Mesenchymal stem cell (in vitro differentiated cells and primary cell): ENCODE results near the gene ASMT.
"Not testable (repeated sequence)": the region's sequence is repeated elsewhere in the genome, so short reads cannot be mapped to it uniquely, and the experiment has no call there.

Experiments used
- DNase-seq: peaks from one replicate; pipeline ENCODE4 v3.0.0-alpha.2; 2013
- H2AFZ ChIP-seq: one replicate; pipeline ENCODE4 v1.6.1; 2013; ENCODE audit warnings: low read depth, mild to moderate bottlenecking, control low read depth, inconsistent platforms, low read length, moderate library complexity
- H2AK5ac ChIP-seq: 2 replicates; pipeline ENCODE4 v1.6.1; 2013; ENCODE audit warnings: low read length, moderate library complexity, mild to moderate bottlenecking, inconsistent platforms; ENCODE audit not compliant: severe bottlenecking
- H2BK120ac ChIP-seq: one replicate; pipeline ENCODE4 v1.6.1; 2013; ENCODE audit warnings: low read depth, mild to moderate bottlenecking, inconsistent platforms, low read length, moderate library complexity
- H2BK12ac ChIP-seq, 2 experiments: one replicate each; pipeline ENCODE4 v1.6.1; 2013; ENCODE audit warnings: inconsistent platforms in 2 of 2, low read length in 2 of 2, mild to moderate bottlenecking in 2 of 2, moderate library complexity in 2 of 2, control low read depth in 1 of 2
- H2BK15ac ChIP-seq: one replicate; pipeline ENCODE4 v1.6.1; 2013; ENCODE audit warnings: mild to moderate bottlenecking, low read depth, inconsistent platforms; ENCODE audit not compliant: poor library complexity, severe bottlenecking
- H2BK5ac ChIP-seq: 2 replicates; pipeline ENCODE4 v1.6.1; 2013; ENCODE audit warnings: low read depth, mild to moderate bottlenecking, low read length, control low read depth, inconsistent platforms; ENCODE audit not compliant: poor library complexity, severe bottlenecking
- H3K14ac ChIP-seq, 2 experiments: one replicate each; pipeline ENCODE4 v1.6.1; 2013; ENCODE audit warnings: inconsistent platforms in 2 of 2, low read length in 2 of 2, control low read depth in 1 of 2, mild to moderate bottlenecking in 1 of 2, moderate library complexity in 1 of 2
- H3K18ac ChIP-seq, 2 experiments: one replicate each; pipeline ENCODE4 v1.6.1; 2013; ENCODE audit warnings: inconsistent platforms in 2 of 2, low read length in 2 of 2, control low read depth in 1 of 2, low read depth in 1 of 2, mild to moderate bottlenecking in 1 of 2
- H3K23ac ChIP-seq, 2 experiments: one replicate each; pipeline ENCODE4 v1.6.1; 2013; ENCODE audit warnings: inconsistent platforms in 2 of 2, low read length in 2 of 2, mild to moderate bottlenecking in 2 of 2, moderate library complexity in 2 of 2, control low read depth in 1 of 2
- H3K27ac ChIP-seq: 2 replicates; pipeline ENCODE4 v1.5.1; 2013; ENCODE audit warnings: mild to moderate bottlenecking, moderate library complexity, low read length, control low read depth, inconsistent platforms; ENCODE audit not compliant: poor library complexity, severe bottlenecking
- H3K27me3 ChIP-seq, 2 experiments: 2 replicates each; pipeline versions ENCODE4 v1.6.1 to v1.7.0; 2013; ENCODE audit warnings: low read length in 2 of 2, mild to moderate bottlenecking in 2 of 2, moderate library complexity in 2 of 2, control low read depth in 1 of 2, inconsistent platforms in 1 of 2; ENCODE audit not compliant: control insufficient read depth in 1 of 2, insufficient read depth in 1 of 2
- H3K36me3 ChIP-seq, 2 experiments: 2 replicates each; pipeline versions ENCODE4 v1.6.1 to v1.7.0; 2013; ENCODE audit warnings: low read length in 2 of 2, control low read depth in 1 of 2, inconsistent platforms in 1 of 2, low read depth in 1 of 2, mild to moderate bottlenecking in 1 of 2; ENCODE audit not compliant: insufficient read depth in 2 of 2, control insufficient read depth in 1 of 2
- H3K4ac ChIP-seq, 2 experiments: one replicate each; pipeline ENCODE4 v1.6.1; 2013; ENCODE audit warnings: inconsistent platforms in 2 of 2, low read length in 2 of 2, mild to moderate bottlenecking in 2 of 2, moderate library complexity in 2 of 2, control low read depth in 1 of 2, low read depth in 1 of 2
- H3K4me1 ChIP-seq: 2 replicates; pipeline ENCODE4 v1.6.1; 2013; ENCODE audit warnings: low read depth, low read length, control low read depth; ENCODE audit not compliant: control insufficient read depth, insufficient read depth
- H3K4me2 ChIP-seq: 2 replicates; pipeline ENCODE4 v1.6.1; 2013; ENCODE audit warnings: low read length, mild to moderate bottlenecking, inconsistent platforms; ENCODE audit not compliant: poor library complexity, severe bottlenecking
- H3K4me3 ChIP-seq, 2 experiments: 2 replicates each; pipeline versions ENCODE4 v1.5.1 to v1.7.0; 2013; ENCODE audit warnings: low read length in 2 of 2, mild to moderate bottlenecking in 2 of 2, control low read depth in 1 of 2, low read depth in 1 of 2; ENCODE audit not compliant: insufficient read depth in 1 of 2
- H3K79me1 ChIP-seq: replicated peaks from 2 replicates; pipeline ENCODE4 v1.6.1; 2013; ENCODE audit warnings: mild to moderate bottlenecking, control low read depth, low read length, inconsistent platforms; ENCODE audit not compliant: poor library complexity, severe bottlenecking
- H3K9ac ChIP-seq: 2 replicates; pipeline ENCODE4 v1.7.0; 2013; ENCODE audit warnings: mild to moderate bottlenecking, low read length, moderate library complexity
- H3K9me3 ChIP-seq: 2 replicates; pipeline ENCODE4 v1.7.0; 2013; ENCODE audit warnings: mild to moderate bottlenecking, low read length; ENCODE audit not compliant: control insufficient read depth
- H4K8ac ChIP-seq: one replicate; pipeline ENCODE4 v1.6.1; 2013; ENCODE audit warnings: inconsistent platforms, mild to moderate bottlenecking, low read length, moderate library complexity
- H4K91ac ChIP-seq: one replicate; pipeline ENCODE4 v1.6.1; 2013; ENCODE audit warnings: mild to moderate bottlenecking, low read length, inconsistent platforms
- WGBS: methylation state at CpG from one replicate; pipeline ENCODE4 v1.1.7; 2013; ENCODE audit warnings: mixed read lengths; 5-methylcytosine and 5-hydroxymethylcytosine counted together

Gene ASMT

GRCh38 chrX:1652011-1652811, 37.4 kb downstream of the ASMT start:
- H3K36me3 ChIP-seq, H2AFZ ChIP-seq, H3K9me3 ChIP-seq, H3K23ac ChIP-seq, H3K27me3 ChIP-seq, H3K4ac ChIP-seq, H2BK12ac ChIP-seq, H2BK5ac ChIP-seq, H2AK5ac ChIP-seq, H4K91ac ChIP-seq, H2BK120ac ChIP-seq, H3K18ac ChIP-seq, H4K8ac ChIP-seq, H3K79me1 ChIP-seq, H3K27ac ChIP-seq, H3K4me1 ChIP-seq, H2BK15ac ChIP-seq, H3K14ac ChIP-seq, H3K4me3 ChIP-seq, H3K9ac ChIP-seq, H3K4me2 ChIP-seq: not testable (repeated sequence)
- WGBS = 75% methylated on average over 25 of the region's 25 CpGs
- DNase-seq = peak; percentile 49

DNA sequence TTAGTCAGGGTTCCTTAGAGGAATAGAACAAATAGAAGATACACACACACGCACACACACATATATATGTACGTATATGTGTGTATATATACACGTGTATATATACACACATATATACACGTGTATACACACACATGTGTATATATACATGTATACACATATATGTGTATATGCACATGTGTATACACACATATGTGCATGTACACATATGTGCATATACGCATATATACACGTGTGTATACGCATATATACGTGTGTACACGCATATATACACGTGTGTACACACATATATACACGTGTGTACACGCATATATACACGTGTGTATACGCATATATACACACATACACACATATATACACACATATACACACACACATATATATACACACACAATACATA, 41.5 kb downstream of the ASMT start:
- no peaks in the 10 kb centered on the region for H3K9me3 ChIP-seq
- no peak overlapping the region for H2AK5ac ChIP-seq
- no peak overlapping the region for H4K8ac ChIP-seq
- no peak overlapping the region for H3K9ac ChIP-seq
- peaks cover 0 to 12% of the 10 kb centered on the region in 2 experiments for H3K27me3 ChIP-seq
- H2BK120ac ChIP-seq = no peak overlapping the region
- H3K4me2 ChIP-seq = no peak overlapping the region
- H3K27ac ChIP-seq = no peak overlapping the region
- no peak overlapping the region for H2BK15ac ChIP-seq
- H3K18ac ChIP-seq = no peak overlapping the region
- H2AFZ ChIP-seq = no peak overlapping the region
- 95% methylated on average over 6 of the region's 14 CpGs for WGBS
- H3K4me1 ChIP-seq = peaks cover 5% of the 10 kb centered on the region
- DNase-seq = no peak
- H3K79me1 ChIP-seq = no peaks in the 10 kb centered on the region
- no peak overlapping the region for H2BK5ac ChIP-seq
- H3K4me3 ChIP-seq = no peak overlapping the region
- H3K4ac ChIP-seq = no peak overlapping the region
- H4K91ac ChIP-seq = no peak overlapping the region
- H3K14ac ChIP-seq = no peak overlapping the region
- no peak overlapping the region for H3K23ac ChIP-seq
- no peak overlapping the region for H2BK12ac ChIP-seq
- no peaks in the 10 kb centered on the region for H3K36me3 ChIP-seq

- no peak overlapping the region for H2BK120ac ChIP-seq
- no peak overlapping the region for H2AFZ ChIP-seq
- H3K23ac ChIP-seq = no peak overlapping the region
- no peaks in the 10 kb centered on the region for H3K9me3 ChIP-seq
- no peak overlapping the region for H2BK12ac ChIP-seq
- no peak overlapping the region for H4K91ac ChIP-seq
- peaks cover 5% of the 10 kb centered on the region for H3K4me1 ChIP-seq
- H3K27ac ChIP-seq = no peak overlapping the region
- no peak overlapping the region for H2BK5ac ChIP-seq
- DNase-seq = no peak
- H3K9ac ChIP-seq = peak overlapping the region; percentile 18
- H3K14ac ChIP-seq = no peak overlapping the region
- WGBS = 34% methylated on average over 11 of the region's 13 CpGs
- peak overlapping the region in 1 of 2 experiments; percentile 3 for H3K4me3 ChIP-seq
- H2BK15ac ChIP-seq = no peak overlapping the region
- no peaks in the 10 kb centered on the region for H3K36me3 ChIP-seq
- H3K27me3 ChIP-seq = peaks cover 0 to 12% of the 10 kb centered on the region in 2 experiments
- H3K4ac ChIP-seq = no peak overlapping the region
- H3K4me2 ChIP-seq = no peak overlapping the region
- no peaks in the 10 kb centered on the region for H3K79me1 ChIP-seq
- no peak overlapping the region for H3K18ac ChIP-seq
- no peak overlapping the region for H2AK5ac ChIP-seq
- no peak overlapping the region for H4K8ac ChIP-seq
These were observed 42.7 kb downstream of the ASMT start for GRCh38 chrX:1657367-1658070.

DNA sequence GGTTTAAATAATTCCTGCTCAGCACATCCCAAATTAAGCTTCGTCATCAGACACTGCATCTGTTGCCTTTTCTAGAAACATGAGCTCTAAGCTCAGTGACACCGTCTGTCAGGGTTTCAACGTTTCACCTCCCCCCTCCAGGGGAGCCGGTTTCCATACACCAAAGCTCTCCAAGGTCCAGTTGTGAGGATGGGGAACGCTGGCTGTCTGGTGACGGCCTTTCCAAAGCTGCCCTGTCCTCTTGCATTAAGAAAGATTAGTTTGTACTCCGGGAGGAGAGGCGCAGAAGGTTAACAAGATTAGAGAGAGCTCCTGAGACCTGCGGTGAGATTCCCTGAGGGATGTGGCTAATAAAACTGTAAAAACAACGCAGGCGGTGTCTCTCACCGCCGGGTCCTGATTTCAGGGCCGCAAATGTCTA, 43.2 kb downstream of the ASMT start:
- Histone ChIP-seq H2BK15ac (no peak overlapping the region), H2BK5ac (no peak overlapping the region), H3K79me1 (no peaks in the 10 kb centered on the region), H3K27me3 (peaks cover 0 to 12% of the 10 kb centered on the region in 2 experiments), H3K9ac (peak overlapping the region; percentile 18), H2AFZ (no peak overlapping the region), H4K8ac (no peak overlapping the region), H2AK5ac (no peak overlapping the region), H3K23ac (no peak overlapping the region), H3K36me3 (no peaks in the 10 kb centered on the region), H3K9me3 (no peaks in the 10 kb centered on the region), H2BK12ac (no peak overlapping the region), H3K27ac (no peak overlapping the region), H3K4me2 (no peak overlapping the region), H3K4ac (no peak overlapping the region), H3K14ac (no peak overlapping the region), H3K18ac (no peak overlapping the region), H3K4me3 (peak overlapping the region in 1 of 2 experiments; percentile 3), H2BK120ac (no peak overlapping the region), H3K4me1 (peaks cover 5% of the 10 kb centered on the region), H4K91ac (no peak overlapping the region)
- no peak for DNase-seq
- 51% methylated on average over 14 of the region's 14 CpGs for WGBS
